Activated CD8-positive, alpha-beta T cell treated with anti-CD3 and anti-CD28 coated beads for 36 hours (primary cell): Measurements from ENCODE around the gene DCTN2. TPM values are rescaled to one million over a fixed set of nuclear protein-coding genes. Genes with fewer than 3 reads are reported as not detected.

Experiments used
- ATAC-seq: fragments of 200-7000 bp; cut with Tn5 transposase; one replicate; pipeline ENCODE4 v1.10.0; 2021; ENCODE audit warnings: mild to moderate bottlenecking, moderate library complexity
- CTCF ChIA-PET: fragments of 350-600 bp; sonication (Branson Sonifier 250); formaldehyde crosslinking; loops from one replicate; lab custom pipeline; 2021; ENCODE audit warnings: antibody characterized with exemption; lab: Charles Lee
- POLR2A ChIA-PET: fragments of 350-600 bp; sonication (Branson Sonifier 250); formaldehyde crosslinking; loops from one replicate; lab custom pipeline; 2021; ENCODE audit warnings: antibody characterized with exemption; lab: Charles Lee
- DNase-seq: peaks from one replicate; pipeline ENCODE4 v3.0.0-alpha.2; 2020
- H3K27ac Mint-ChIP-seq: one replicate; pipeline ENCODE4 v1.8.0; 2021; ENCODE audit warnings: mild to moderate bottlenecking, mixed read lengths
- H3K27me3 Mint-ChIP-seq: one replicate; pipeline ENCODE4 v1.8.0; 2021; ENCODE audit warnings: mixed read lengths
- H3K36me3 Mint-ChIP-seq: one replicate; pipeline ENCODE4 v1.8.0; 2021; ENCODE audit warnings: low read depth, mixed read lengths
- H3K4me1 Mint-ChIP-seq: one replicate; pipeline ENCODE4 v1.8.0; 2021; ENCODE audit warnings: low read depth, mixed read lengths
- H3K4me3 Mint-ChIP-seq: one replicate; pipeline ENCODE4 v1.8.0; 2021; ENCODE audit warnings: mild to moderate bottlenecking, moderate library complexity, mixed read lengths
- H3K9me3 Mint-ChIP-seq: one replicate; pipeline ENCODE4 v1.8.0; 2021; ENCODE audit warnings: mixed read lengths
- CTCF ChIP-seq: fragments of 200-600 bp; IDR thresholded peaks from one replicate; pipeline ENCODE4 v1.8.0; 2022; ENCODE audit warnings: antibody characterized with exemption, mild to moderate bottlenecking
- intact Hi-C: fragments of 100-400 bp; cut with micrococcal nuclease; formaldehyde crosslinking; loops from one replicate; pipeline ENCODE4 v1.10.0; 2022
- total RNA-seq, 2 experiments: library from RNA; stranded (reverse); gene quantifications; one replicate each; pipeline ENCODE4 v1.2.3, GENCODE V29; 2021

DCTN2 gene
- total RNA-seq, 2 experiments from 2014 or later: 66.2 to 68.6 TPM

DNA sequence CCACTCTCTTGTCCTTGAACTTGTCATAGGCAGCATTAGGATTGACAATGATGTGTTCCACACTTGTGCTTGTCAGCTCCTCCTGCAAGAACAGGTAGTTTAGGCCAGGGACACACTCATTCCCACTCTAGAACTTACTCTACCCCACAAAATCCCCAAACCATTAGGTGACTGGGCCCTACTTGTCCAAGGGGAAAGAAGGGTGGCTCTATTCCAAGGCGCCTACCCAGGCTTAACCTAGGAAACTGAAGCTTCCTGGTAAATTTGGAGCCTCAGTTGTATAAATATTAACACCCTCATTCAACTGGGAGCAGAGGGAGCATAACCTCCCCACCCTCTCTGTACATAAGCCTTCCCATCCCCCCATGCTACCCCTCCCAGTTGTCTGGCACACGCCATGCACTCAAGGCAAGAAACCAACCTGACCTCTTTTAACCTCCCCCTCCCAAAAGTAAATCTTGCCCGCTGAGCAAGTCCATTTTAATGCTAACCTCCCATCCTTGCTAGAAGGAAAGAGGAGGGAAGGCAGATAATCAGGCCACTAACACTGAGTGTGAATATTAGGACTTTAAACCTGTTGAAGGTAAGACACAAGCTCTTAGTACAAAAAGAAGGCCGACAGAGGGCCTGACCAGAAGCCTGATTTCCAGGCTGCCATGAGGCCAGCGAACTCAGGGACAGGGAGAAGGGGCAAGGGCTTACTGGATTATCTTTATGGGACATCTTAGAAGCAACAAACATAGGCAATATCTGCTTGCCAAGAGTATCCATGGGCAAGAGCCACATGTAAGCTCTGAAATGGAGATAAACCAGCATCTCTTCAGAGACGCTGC, 11.0 kb downstream of the DCTN2 start:
- Mint-ChIP-seq H3K36me3 (peaks cover 5% of the 10 kb centered on the region), H3K4me1 (peaks cover 3% of the 10 kb centered on the region), H3K9me3 (no peaks in the 10 kb centered on the region), H3K4me3 (no peak overlapping the region), H3K27me3 (no peaks in the 10 kb centered on the region), H3K27ac (no peak overlapping the region)
- no peak for ATAC-seq
- ChIA-PET POLR2A (interaction anchor here (0.6 to 2.2 kb wide), 6 partner anchors 10 to 721 kb away, joined by 3 to 12 read pairs (median 4); no protein-coding TSS in a partner anchor), CTCF (interaction anchor here (3.6 kb wide), 1 partner anchor 10 kb away, joined by 9 read pairs; no protein-coding TSS in a partner anchor)
- DNase-seq: no peak
- no peak for TF ChIP-seq CTCF
- intact Hi-C loops: no loop called here

DNA sequence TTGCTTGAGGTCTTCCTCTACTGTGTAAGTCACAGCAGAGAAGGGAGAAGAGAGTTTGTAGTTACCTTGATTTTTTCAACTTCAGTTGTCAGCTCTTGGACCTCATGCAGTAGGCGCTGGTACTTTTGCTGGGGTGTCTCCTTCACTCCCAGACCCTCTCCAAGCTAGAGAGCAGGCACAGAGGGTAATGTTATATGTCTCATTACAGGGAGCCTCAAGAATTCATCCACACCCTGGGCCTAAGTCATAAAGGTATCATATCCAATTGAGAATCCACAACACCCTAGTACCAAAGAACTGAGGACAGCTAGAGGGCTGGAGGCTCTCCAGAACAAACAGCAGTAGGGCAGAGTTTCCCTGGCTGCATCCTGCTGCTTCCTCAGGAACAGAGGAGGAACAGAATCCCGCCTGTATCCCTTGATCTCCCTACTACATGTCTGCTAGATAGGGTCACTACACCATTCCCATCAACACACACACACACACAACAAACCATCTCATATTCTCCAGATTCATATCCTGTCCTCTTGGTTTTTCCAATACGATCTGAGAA, 11.9 kb downstream of the DCTN2 start:
- ChIA-PET CTCF (interaction anchor here (1.0 to 3.6 kb wide), 3 partner anchors 10 to 98 kb away, joined by 3 to 9 read pairs (median 4); partner anchors contain the start of gene B4GALNT1), POLR2A (interaction anchor here (1.1 to 2.2 kb wide), 5 partner anchors 8 to 38 kb away, joined by 3 to 12 read pairs (median 4); no protein-coding TSS in a partner anchor)
- DNase-seq: no peak
- Mint-ChIP-seq H3K4me3 (no peak overlapping the region), H3K36me3 (peaks cover 1% of the 10 kb centered on the region), H3K9me3 (no peaks in the 10 kb centered on the region), H3K4me1 (peaks cover 3% of the 10 kb centered on the region), H3K27me3 (no peaks in the 10 kb centered on the region), H3K27ac (no peak overlapping the region)
- intact Hi-C loops: no loop called here
- TF ChIP-seq CTCF: no peak
- ATAC-seq: no peak

DNA sequence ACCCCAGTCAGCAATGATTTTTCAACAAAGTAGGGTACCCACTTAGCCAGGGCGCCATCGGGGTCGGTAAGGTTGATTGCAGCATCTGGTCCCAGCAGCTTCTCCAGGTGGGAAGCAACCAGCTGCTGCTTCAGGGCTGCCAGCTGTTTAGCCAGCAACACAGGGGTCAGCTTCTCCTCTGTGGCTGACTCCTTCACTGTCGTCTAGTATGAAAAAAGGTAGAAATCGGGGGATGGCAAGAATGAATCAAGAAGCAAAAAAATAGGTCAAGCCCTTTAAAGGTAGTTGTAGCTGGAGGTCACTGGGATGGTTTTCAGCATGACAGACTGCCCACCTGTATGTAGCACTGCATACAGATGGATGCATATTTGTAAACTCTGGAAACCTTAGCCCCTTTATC, 12.7 kb downstream of the DCTN2 start:
- no peak for TF ChIP-seq CTCF
- no peaks in the 10 kb centered on the region for H3K9me3 Mint-ChIP-seq
- intact Hi-C loops: no loop called here
- H3K36me3 Mint-ChIP-seq: peaks cover 8% of the 10 kb centered on the region
- no peak overlapping the region for H3K27ac Mint-ChIP-seq
- H3K4me3 Mint-ChIP-seq: no peak overlapping the region
- CTCF ChIA-PET: interaction anchor here (0.8 to 3.6 kb wide), 4 partner anchors 9 to 159 kb away, joined by 3 to 9 read pairs (median 4); partner anchors contain the start of gene B4GALNT1
- no peak for ATAC-seq
- POLR2A ChIA-PET: interaction anchor here (0.5 to 2.2 kb wide), 3 partner anchors 9 to 1003 kb away, joined by 3 to 12 read pairs (median 3); no protein-coding TSS in a partner anchor
- H3K4me1 Mint-ChIP-seq: peaks cover 3% of the 10 kb centered on the region
- no peak for DNase-seq
- H3K27me3 Mint-ChIP-seq: no peaks in the 10 kb centered on the region

GRCh38 chr12:57533108-57533507, 13.9 kb downstream of the DCTN2 start:
- TF ChIP-seq CTCF: no peak
- no peak overlapping the region for H3K4me3 Mint-ChIP-seq
- peaks cover under 1% of the 10 kb centered on the region for H3K4me1 Mint-ChIP-seq
- DNase-seq (no peak), ATAC-seq (no peak)
- H3K27me3 Mint-ChIP-seq: no peaks in the 10 kb centered on the region
- peaks cover 14% of the 10 kb centered on the region for H3K36me3 Mint-ChIP-seq
- H3K27ac Mint-ChIP-seq: no peak overlapping the region
- intact Hi-C loops: no loop called here
- ChIA-PET CTCF (no interaction called here), POLR2A (interaction anchor here (0.8 to 1.4 kb wide), 2 partner anchors 10 kb away, joined by 3 read pairs; no protein-coding TSS in a partner anchor)
- no peaks in the 10 kb centered on the region for H3K9me3 Mint-ChIP-seq
